CD14-positive monocyte (primary cell): ENCODE measurements around the gene CDK2. TPM values are rescaled to one million over a fixed set of nuclear protein-coding genes. Genes with fewer than 3 reads are reported as not detected.

Experiments
- DNase-seq, 3 donors: peaks; one replicate each; pipeline ENCODE4 v3.0.0-alpha.2; 2011 to 2022
- H2AFZ ChIP-seq: 2 replicates; pipeline ENCODE4 v1.6.0; 2012; ENCODE audit warnings: mild to moderate bottlenecking, low read depth, low read length, inconsistent platforms; ENCODE audit not compliant: insufficient read depth, poor library complexity, severe bottlenecking
- H3K27ac ChIP-seq, 2 donors: 1 replicate in 1 of 2; 2 replicates in 1 of 2; pipeline ENCODE4 v1.5.1; 2012 to 2013; ENCODE audit warnings: low read length in 2 of 2, control low read depth in 1 of 2, inconsistent platforms in 1 of 2, low read depth in 1 of 2, mild to moderate bottlenecking in 1 of 2
- H3K27me3 ChIP-seq, 2 donors: one replicate each; pipeline versions ENCODE4 v1.6.0 to v1.6.1; 2011 to 2013; ENCODE audit warnings: low read length in 2 of 2; ENCODE audit not compliant: control insufficient read depth in 2 of 2, insufficient read depth in 2 of 2
- H3K36me3 ChIP-seq, 2 donors: replicated peaks in 1 of 2; 1 replicate in 1 of 2; 2 replicates in 1 of 2; pipeline versions ENCODE4 v1.5.1 to v1.6.1; 2012 to 2013; ENCODE audit warnings: low read length in 2 of 2, control low read depth in 1 of 2, inconsistent platforms in 1 of 2, mild to moderate bottlenecking in 1 of 2; ENCODE audit not compliant: insufficient read depth in 2 of 2, control insufficient read depth in 1 of 2
- H3K4me1 ChIP-seq, 2 donors: 1 replicate in 1 of 2; 2 replicates in 1 of 2; pipeline versions ENCODE4 v1.5.1 to v1.6.1; 2012 to 2013; ENCODE audit warnings: low read length in 2 of 2, control low read depth in 1 of 2, inconsistent platforms in 1 of 2, mild to moderate bottlenecking in 1 of 2, moderate library complexity in 1 of 2; ENCODE audit not compliant: insufficient read depth in 2 of 2, control insufficient read depth in 1 of 2
- H3K4me2 ChIP-seq: replicated peaks from 2 replicates; pipeline ENCODE3; 2012; ENCODE audit warnings: low read length, moderate library complexity, mild to moderate bottlenecking; ENCODE audit not compliant: poor library complexity, severe bottlenecking; ENCODE audit errors: extremely low read depth
- H3K4me3 ChIP-seq, 3 experiments: fragments of 200-600 bp in 1 of 3; sonication (generic) in 1 of 3; replicated peaks in 1 of 3; 1 replicate in 2 of 3; 2 replicates in 1 of 3; pipeline ENCODE4 v1.5.1; 2011 to 2013; ENCODE audit warnings: low read length in 3 of 3, mild to moderate bottlenecking in 3 of 3, control low read depth in 2 of 3, low read depth in 2 of 3, inconsistent platforms in 1 of 3, moderate library complexity in 1 of 3
- H3K79me2 ChIP-seq: 2 replicates; pipeline ENCODE4 v1.6.0; 2012; ENCODE audit warnings: mild to moderate bottlenecking, control low read depth, inconsistent platforms, low read length, moderate library complexity; ENCODE audit not compliant: insufficient read depth
- H3K9ac ChIP-seq: 2 replicates; pipeline ENCODE4 v1.6.0; 2017; ENCODE audit warnings: low read length, mild to moderate bottlenecking; ENCODE audit not compliant: insufficient read depth, poor library complexity, severe bottlenecking
- H3K9me3 ChIP-seq, 2 donors: replicated peaks in 1 of 2; 1 replicate in 1 of 2; 2 replicates in 1 of 2; pipeline versions ENCODE4 v1.5.1 to v1.6.1; 2012 to 2013; ENCODE audit warnings: low read length in 2 of 2, control low read depth in 1 of 2; ENCODE audit not compliant: control insufficient read depth in 1 of 2, insufficient read depth in 1 of 2
- H4K20me1 ChIP-seq: 2 replicates; pipeline ENCODE4 v1.6.0; 2012; ENCODE audit warnings: mild to moderate bottlenecking, low read length, control low read depth, moderate library complexity; ENCODE audit not compliant: insufficient read depth
- H3K27ac Mint-ChIP-seq, 7 donors: one replicate each; pipeline ENCODE4 v1.8.0; 2020; ENCODE audit warnings: mild to moderate bottlenecking in 7 of 7, mixed read lengths in 7 of 7, moderate library complexity in 6 of 7, inconsistent platforms in 2 of 7
- H3K27me3 Mint-ChIP-seq, 3 donors: one replicate each; pipeline ENCODE4 v1.8.0; 2021 to 2022; ENCODE audit warnings: low read depth in 3 of 3, mild to moderate bottlenecking in 3 of 3, mixed read lengths in 3 of 3, moderate library complexity in 3 of 3, inconsistent platforms in 1 of 3
- H3K36me3 Mint-ChIP-seq, 2 donors: one replicate each; pipeline ENCODE4 v1.8.0; 2020; ENCODE audit warnings: mixed read lengths in 2 of 2, inconsistent platforms in 1 of 2, mild to moderate bottlenecking in 1 of 2
- H3K4me1 Mint-ChIP-seq: one replicate; pipeline ENCODE4 v1.8.0; 2020; ENCODE audit warnings: mild to moderate bottlenecking, mixed read lengths
- H3K4me3 Mint-ChIP-seq, 2 donors: one replicate each; pipeline ENCODE4 v1.8.0; 2020; ENCODE audit warnings: mild to moderate bottlenecking in 2 of 2, mixed read lengths in 2 of 2, moderate library complexity in 1 of 2
- H3K9me3 Mint-ChIP-seq, 7 donors: one replicate each; pipeline ENCODE4 v1.8.0; 2020 to 2022; ENCODE audit warnings: mixed read lengths in 7 of 7, mild to moderate bottlenecking in 6 of 7, moderate library complexity in 6 of 7, inconsistent platforms in 2 of 7
- WGBS: methylation state at CpG from one replicate; pipeline ENCODE4 v1.1.5; 2013; ENCODE audit warnings: missing lambda C conversion rate; ENCODE audit not compliant: insufficient coverage; 5-methylcytosine and 5-hydroxymethylcytosine counted together
- intact Hi-C, 2 donors: fragments of 100-400 bp; cut with micrococcal nuclease; formaldehyde crosslinking; loops; one replicate each; pipeline versions ENCODE4 v1.15.0 to v1.15.1; 2023
- polyA plus RNA-seq, 3 donors: library from polyadenylated mRNA; depleted of rRNA in 1 of 3; unstranded in 2 of 3; stranded (reverse) in 1 of 3; fragments of 300-500 nt in 2 of 3; fragments of >200 nt in 1 of 3; fragmentation: Illumina TruSeq in 2 of 3; gene quantifications; 1 replicate in 2 of 3; 2 replicates in 1 of 3; pipeline ENCODE4 v1.2.3, GENCODE V29; 2012 to 2021
- TF ChIP-seq, protein P1 (sequence below): fragments of 200-600 bp; IDR thresholded peaks from one replicate; pipeline ENCODE4 v1.8.0; 2022; ENCODE audit warnings: antibody characterized with exemption, mild to moderate bottlenecking

Gene CDK2
- polyA plus RNA-seq, 3 donors = 4.1 to 11.8 (median 4.7) TPM

DNA sequence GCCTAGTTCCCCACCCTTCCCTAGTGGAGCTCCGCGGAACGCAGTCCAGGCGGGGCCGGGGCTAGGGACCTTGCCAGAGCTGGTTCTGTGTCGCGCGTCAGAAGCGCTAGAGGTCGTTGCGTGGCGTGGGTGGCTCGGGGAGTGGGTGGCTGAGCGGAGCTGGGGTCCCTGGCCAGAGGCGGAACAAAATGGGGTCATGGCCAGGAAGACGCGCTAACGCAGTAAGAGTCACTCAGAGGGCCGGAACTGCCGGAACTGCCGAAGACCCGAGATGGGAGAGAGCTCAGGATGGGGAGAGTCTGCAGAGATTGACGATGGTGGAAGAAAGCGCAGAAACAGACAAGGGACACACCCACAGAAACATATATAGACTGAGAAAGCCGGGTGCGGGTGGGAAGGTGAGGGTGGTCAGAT is 30.9 kb upstream of the CDK2 start:
- H3K27me3 Mint-ChIP-seq = peaks cover 0 to 3% (median 1%) of the 10 kb centered on the region in 3 donors
- intact Hi-C loops = no loop called here
- peaks cover 42 to 49% of the 10 kb centered on the region in 2 donors for H3K36me3 Mint-ChIP-seq
- Histone ChIP-seq H2AFZ (no peak overlapping the region), H3K4me3 (no peak overlapping the region), H3K27ac (no peak overlapping the region), H3K9ac (no peak overlapping the region), H3K27me3 (no peaks in the 10 kb centered on the region), H4K20me1 (peaks cover 17% of the 10 kb centered on the region), H3K79me2 (peaks cover 26% of the 10 kb centered on the region), H3K9me3 (no peaks in the 10 kb centered on the region), H3K4me1 (peaks cover 34 to 38% of the 10 kb centered on the region in 2 donors), H3K36me3 (peaks cover 37 to 52% of the 10 kb centered on the region in 2 donors), H3K4me2 (no peak overlapping the region)
- no peak overlapping the region for H3K4me3 Mint-ChIP-seq
- peak overlapping the region in 5 of 7 donors; percentile 11 to 66 (median 58) for H3K27ac Mint-ChIP-seq
- 96% methylated on average over 19 of the region's 26 CpGs for WGBS
- DNase-seq = no peak
- no peaks in the 10 kb centered on the region for H3K9me3 Mint-ChIP-seq
- H3K4me1 Mint-ChIP-seq = peaks cover 47% of the 10 kb centered on the region
- TF ChIP-seq, protein P1, sequence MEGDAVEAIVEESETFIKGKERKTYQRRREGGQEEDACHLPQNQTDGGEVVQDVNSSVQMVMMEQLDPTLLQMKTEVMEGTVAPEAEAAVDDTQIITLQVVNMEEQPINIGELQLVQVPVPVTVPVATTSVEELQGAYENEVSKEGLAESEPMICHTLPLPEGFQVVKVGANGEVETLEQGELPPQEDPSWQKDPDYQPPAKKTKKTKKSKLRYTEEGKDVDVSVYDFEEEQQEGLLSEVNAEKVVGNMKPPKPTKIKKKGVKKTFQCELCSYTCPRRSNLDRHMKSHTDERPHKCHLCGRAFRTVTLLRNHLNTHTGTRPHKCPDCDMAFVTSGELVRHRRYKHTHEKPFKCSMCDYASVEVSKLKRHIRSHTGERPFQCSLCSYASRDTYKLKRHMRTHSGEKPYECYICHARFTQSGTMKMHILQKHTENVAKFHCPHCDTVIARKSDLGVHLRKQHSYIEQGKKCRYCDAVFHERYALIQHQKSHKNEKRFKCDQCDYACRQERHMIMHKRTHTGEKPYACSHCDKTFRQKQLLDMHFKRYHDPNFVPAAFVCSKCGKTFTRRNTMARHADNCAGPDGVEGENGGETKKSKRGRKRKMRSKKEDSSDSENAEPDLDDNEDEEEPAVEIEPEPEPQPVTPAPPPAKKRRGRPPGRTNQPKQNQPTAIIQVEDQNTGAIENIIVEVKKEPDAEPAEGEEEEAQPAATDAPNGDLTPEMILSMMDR = no peak

DNA sequence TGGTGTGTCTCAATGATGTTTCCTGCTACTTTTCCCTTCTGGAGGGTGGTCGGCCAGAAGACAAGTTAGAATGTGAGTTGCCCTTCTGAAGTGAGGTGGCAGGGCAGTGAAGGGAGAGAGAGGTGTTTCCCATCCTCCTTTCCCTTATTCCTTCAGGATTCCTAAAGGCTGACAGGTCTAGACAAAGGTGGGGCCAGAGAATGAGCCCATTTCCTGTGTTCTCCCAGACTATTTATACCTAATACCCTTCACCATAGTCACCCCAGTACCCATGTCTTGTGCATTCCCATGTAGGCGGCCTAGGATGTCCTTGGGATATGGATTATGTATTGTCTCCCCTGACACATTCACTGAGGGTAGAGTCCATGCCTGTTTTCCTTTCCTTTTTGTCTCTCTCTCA is 28.6 kb upstream of the CDK2 start:
- Mint-ChIP-seq H3K9me3 (no peaks in the 10 kb centered on the region), H3K36me3 (peaks cover 64 to 70% of the 10 kb centered on the region in 2 donors), H3K27ac (peak overlapping the region in 1 of 7 donors; percentile 54), H3K27me3 (no peaks in the 10 kb centered on the region), H3K4me3 (no peak overlapping the region), H3K4me1 (peaks cover 32% of the 10 kb centered on the region)
- H3K27me3 ChIP-seq = no peaks in the 10 kb centered on the region
- peaks cover 13% of the 10 kb centered on the region for H3K79me2 ChIP-seq
- DNase-seq = no peak
- H4K20me1 ChIP-seq = peaks cover 13% of the 10 kb centered on the region
- no peaks in the 10 kb centered on the region for H3K9me3 ChIP-seq
- peaks cover 19 to 23% of the 10 kb centered on the region in 2 donors for H3K4me1 ChIP-seq
- no peak overlapping the region for H3K4me2 ChIP-seq
- peaks cover 59 to 74% of the 10 kb centered on the region in 2 donors for H3K36me3 ChIP-seq
- H3K4me3 ChIP-seq = no peak overlapping the region
- H3K9ac ChIP-seq = no peak overlapping the region
- intact Hi-C loops = no loop called here
- no peak overlapping the region for H3K27ac ChIP-seq
- no CpG with 5 or more reads among the region's 2 CpGs for WGBS
- H2AFZ ChIP-seq = no peak overlapping the region
- TF ChIP-seq, protein P1 = no peak
